H1 (cell line): ENCODE data around the gene CRNN. TPM values are rescaled to one million over a fixed set of nuclear protein-coding genes. Genes with fewer than 3 reads are reported as not detected.

Source experiments
- CTCF ChIA-PET: fragments of 300-600 bp; sonication (Branson Sonifier 250); formaldehyde crosslinking; loops from one replicate; lab custom pipeline; 2021; ENCODE audit not compliant: partially characterized antibody; lab: Charles Lee
- POLR2A ChIA-PET: fragments of 300-600 bp; sonication (Branson Sonifier 250); formaldehyde crosslinking; loops from one replicate; lab custom pipeline; 2021; ENCODE audit warnings: inconsistent platforms; ENCODE audit not compliant: partially characterized antibody; lab: Charles Lee
- DNase-seq, 2 experiments: peaks; one replicate each; pipeline versions ENCODE4 v3.0.0 to v3.0.0-alpha.2; 2010 to 2022; ENCODE audit warnings: low spot score in 2 of 2, low read depth in 1 of 2, mixed read lengths in 1 of 2
- FAIRE-seq: peaks from 2 replicates; lab custom pipeline; 2011; peaks lifted over from hg19 to GRCh38; lab: Jason Lieb, UNC
- H2AFZ ChIP-seq: 2 replicates; pipeline ENCODE4 v1.8.1; 2012; ENCODE audit warnings: low read length, inconsistent platforms
- H2AK5ac ChIP-seq: 2 replicates; pipeline ENCODE4 v1.6.1; 2013; ENCODE audit warnings: low read depth, low read length
- H2BK120ac ChIP-seq: replicated peaks from 2 replicates; pipeline ENCODE3; 2013; ENCODE audit warnings: low read depth, low read length, inconsistent platforms
- H2BK12ac ChIP-seq: 2 replicates; pipeline ENCODE4 v1.6.1; 2013; ENCODE audit warnings: low read depth, low read length
- H2BK15ac ChIP-seq: 2 replicates; pipeline ENCODE4 v1.6.1; 2013; ENCODE audit warnings: low read length
- H2BK20ac ChIP-seq: 2 replicates; pipeline ENCODE4 v1.6.1; 2013; ENCODE audit warnings: low read length
- H2BK5ac ChIP-seq: 2 replicates; pipeline ENCODE4 v1.6.1; 2013; ENCODE audit warnings: low read depth, low read length
- H3K14ac ChIP-seq: 2 replicates; pipeline ENCODE4 v1.6.1; 2013; ENCODE audit warnings: inconsistent platforms; ENCODE audit not compliant: insufficient read length
- H3K18ac ChIP-seq: 2 replicates; pipeline ENCODE4 v1.6.1; 2013; ENCODE audit warnings: low read length; ENCODE audit errors: extremely low read depth
- H3K23ac ChIP-seq: 2 replicates; pipeline ENCODE4 v1.6.1; 2013; ENCODE audit warnings: inconsistent platforms; ENCODE audit not compliant: insufficient read length
- H3K23me2 ChIP-seq: 2 replicates; pipeline ENCODE4 v1.6.1; 2013; ENCODE audit warnings: low read depth, low read length
- H3K27ac ChIP-seq: 2 replicates; pipeline ENCODE4 v1.6.1; 2011; ENCODE audit warnings: low read depth, low read length, inconsistent platforms
- H3K27me3 ChIP-seq, 4 experiments: replicated peaks in 1 of 4; 1 replicate in 1 of 4; 2 replicates in 3 of 4; pipeline versions ENCODE4 v1.6.1 to v1.8.1; 2011 to 2013; ENCODE audit warnings: low read length in 3 of 4, mild to moderate bottlenecking in 3 of 4, inconsistent platforms in 2 of 4, mixed read lengths in 2 of 4, moderate library complexity in 1 of 4; ENCODE audit not compliant: control insufficient read depth in 3 of 4, insufficient read depth in 3 of 4; ENCODE audit errors: extremely low read depth in 1 of 4
- H3K36me3 ChIP-seq, 4 experiments: 2 replicates each; pipeline versions ENCODE4 v1.6.1 to v1.8.1; 2011 to 2013; ENCODE audit warnings: mild to moderate bottlenecking in 4 of 4, low read length in 3 of 4, moderate library complexity in 2 of 4, control low read depth in 1 of 4, inconsistent platforms in 1 of 4; ENCODE audit not compliant: insufficient read depth in 4 of 4, control insufficient read depth in 2 of 4
- H3K4ac ChIP-seq: replicated peaks from 2 replicates; pipeline ENCODE3; 2013; ENCODE audit warnings: low read length, low read depth, mixed read lengths, inconsistent platforms; ENCODE audit not compliant: insufficient read length
- H3K4me1 ChIP-seq, 4 experiments: replicated peaks in 1 of 4; 1 replicate in 1 of 4; 2 replicates in 3 of 4; pipeline versions ENCODE4 v1.6.1 to v1.8.1; 2011 to 2013; ENCODE audit warnings: low read length in 3 of 4, inconsistent platforms in 2 of 4, mixed read lengths in 1 of 4; ENCODE audit not compliant: insufficient read depth in 4 of 4, control insufficient read depth in 3 of 4
- H3K4me2 ChIP-seq, 2 experiments: 2 replicates each; pipeline versions ENCODE4 v1.6.1 to v1.8.1; 2011 to 2013; ENCODE audit warnings: low read depth in 2 of 2, low read length in 2 of 2, control low read depth in 1 of 2, inconsistent platforms in 1 of 2, mild to moderate bottlenecking in 1 of 2; ENCODE audit not compliant: insufficient read depth in 1 of 2
- H3K4me3 ChIP-seq, 4 experiments: fragments of 200-600, 300-600 bp in 1 of 4; sonication (generic), shearing (Covaris generic), sonication (Bioruptor Twin) in 1 of 4; 2 replicates each; pipeline versions ENCODE4 v1.5.1 to v1.8.1; 2011 to 2016; ENCODE audit warnings: low read length in 4 of 4, low read depth in 3 of 4, control low read depth in 2 of 4, inconsistent platforms in 2 of 4, mild to moderate bottlenecking in 2 of 4, mixed read lengths in 1 of 4, moderate library complexity in 1 of 4; ENCODE audit not compliant: insufficient read depth in 2 of 4; ENCODE audit errors: extremely low read depth in 1 of 4
- H3K56ac ChIP-seq: replicated peaks from 2 replicates; pipeline ENCODE3; 2013; ENCODE audit warnings: low read depth, mild to moderate bottlenecking, mixed read lengths, low read length, inconsistent platforms; ENCODE audit not compliant: insufficient read length
- H3K79me1 ChIP-seq: 2 replicates; pipeline ENCODE4 v1.6.1; 2013; ENCODE audit warnings: low read depth, low read length, control low read depth
- H3K79me2 ChIP-seq, 2 experiments: 2 replicates each; pipeline versions ENCODE4 v1.6.1 to v1.8.1; 2012 to 2013; ENCODE audit warnings: low read length in 2 of 2, mild to moderate bottlenecking in 2 of 2, inconsistent platforms in 1 of 2; ENCODE audit not compliant: insufficient read depth in 2 of 2, control insufficient read depth in 1 of 2
- H3K9ac ChIP-seq, 4 experiments: replicated peaks in 1 of 4; 1 replicate in 1 of 4; 2 replicates in 3 of 4; pipeline versions ENCODE4 v1.6.1 to v1.8.1; 2011 to 2013; ENCODE audit warnings: low read depth in 3 of 4, low read length in 3 of 4, control low read depth in 2 of 4, mild to moderate bottlenecking in 2 of 4, moderate library complexity in 2 of 4, inconsistent platforms in 1 of 4; ENCODE audit errors: extremely low read depth in 1 of 4
- H3K9me3 ChIP-seq, 2 experiments: 2 replicates each; pipeline versions ENCODE4 v1.6.1 to v1.8.1; 2012 to 2013; ENCODE audit warnings: mild to moderate bottlenecking in 2 of 2, moderate library complexity in 2 of 2, control low read depth in 1 of 2, inconsistent platforms in 1 of 2, low read depth in 1 of 2, low read length in 1 of 2, mixed read lengths in 1 of 2; ENCODE audit not compliant: insufficient read depth in 2 of 2
- H4K20me1 ChIP-seq, 2 experiments: replicated peaks in 1 of 2; 2 replicates each; pipeline versions ENCODE3 to v1.8.1; 2011 to 2013; ENCODE audit warnings: inconsistent platforms in 2 of 2, low read length in 2 of 2, mild to moderate bottlenecking in 1 of 2; ENCODE audit not compliant: insufficient read depth in 2 of 2, control insufficient read depth in 1 of 2
- H4K5ac ChIP-seq: 2 replicates; pipeline ENCODE4 v1.6.1; 2013; ENCODE audit warnings: low read length, low read depth, mixed read lengths, inconsistent platforms; ENCODE audit not compliant: insufficient read length
- H4K8ac ChIP-seq: 2 replicates; pipeline ENCODE4 v1.8.0; 2013; ENCODE audit warnings: mild to moderate bottlenecking, moderate library complexity, low read length, inconsistent platforms; ENCODE audit not compliant: insufficient read depth; ENCODE audit errors: extremely low read depth
- H4K91ac ChIP-seq: replicated peaks from 2 replicates; pipeline ENCODE3; 2013; ENCODE audit warnings: low read length, mixed read lengths, inconsistent platforms; ENCODE audit not compliant: insufficient read length
- ASH2L ChIP-seq: fragments of 200-600, 300-600 bp; sonication (generic); IDR thresholded peaks from one replicate; pipeline ENCODE4 v1.7.1; 2017; ENCODE audit warnings: low read length
- ATF3 ChIP-seq: IDR thresholded peaks from 2 replicates; pipeline ENCODE4 v1.6.1; 2011; ENCODE audit warnings: low read depth, mild to moderate bottlenecking, low read length; ENCODE audit not compliant: insufficient read depth
- BRCA1 ChIP-seq: IDR thresholded peaks from 2 replicates; pipeline ENCODE4 v1.6.1; 2012; ENCODE audit warnings: low read depth, low read length, improper control_type of control experiment
- CBX5 ChIP-seq: fragments of 300-800, 300-1000 bp; sonication (generic); IDR thresholded peaks from 2 replicates; pipeline ENCODE4 v1.7.1; 2016; ENCODE audit warnings: antibody characterized with exemption, low read length, low read depth
- CHD1 ChIP-seq: IDR thresholded peaks from 2 replicates; pipeline ENCODE4 v1.6.1; 2012; ENCODE audit warnings: low read depth, low read length, improper control_type of control experiment
- KDM5A ChIP-seq: fragments of 200-600 bp; IDR thresholded peaks from 2 replicates; pipeline ENCODE4 v1.7.1; 2012; ENCODE audit warnings: mild to moderate bottlenecking, low read length, inconsistent platforms, mixed read lengths
- MAX ChIP-seq: IDR thresholded peaks from 2 replicates; pipeline ENCODE4 v1.6.1; 2012; ENCODE audit warnings: inconsistent platforms
- RNF2 ChIP-seq: fragments of 200-900, 300-1000 bp; sonication (generic); IDR thresholded peaks from 2 replicates; pipeline ENCODE4 v1.7.1; 2016; ENCODE audit warnings: borderline replicate concordance, low read depth, mild to moderate bottlenecking, antibody characterized with exemption, low read length; ENCODE audit not compliant: poor library complexity, severe bottlenecking; ENCODE audit errors: missing control alignments
- SAP30 ChIP-seq: fragments of 300-600 bp; sonication (generic); IDR thresholded peaks from 2 replicates; pipeline ENCODE4 v1.7.1; 2012; ENCODE audit warnings: low read length, moderate library complexity, mild to moderate bottlenecking, inconsistent platforms; ENCODE audit not compliant: insufficient read depth, insufficient replicate concordance
- YY1 ChIP-seq: IDR thresholded peaks from 2 replicates; pipeline ENCODE4 v1.6.1; 2011; ENCODE audit warnings: low read depth, mild to moderate bottlenecking, low read length
- WGBS, 2 experiments: shearing (Covaris generic) in 1 of 2; methylation state at CpG; one replicate each; pipeline versions ENCODE4 v1.1.6 to v1.1.7; 2013 to 2015; ENCODE audit warnings: low lambda C conversion rate in 2 of 2, mixed read lengths in 2 of 2, inconsistent platforms in 1 of 2, low coverage in 1 of 2, missing lambda C conversion rate in 1 of 2; ENCODE audit not compliant: insufficient replicate concordance in 2 of 2, insufficient coverage in 1 of 2, insufficient read length in 1 of 2; ENCODE audit errors: extremely low coverage in 1 of 2, missing lambda C conversion rate in 1 of 2; 5-methylcytosine and 5-hydroxymethylcytosine counted together
- polyA plus RNA-seq, 7 experiments: library from polyadenylated mRNA; depleted of rRNA in 3 of 7; stranded (reverse) in 5 of 7; unstranded in 2 of 7; fragments of >200 nt in 5 of 7; fragments of 200-250 nt in 2 of 7; gene quantifications; 1 replicate in 5 of 7; 2 replicates in 1 of 7; 4 replicates in 1 of 7; pipeline versions ENCODE4 v1.2.1 to v1.2.3, GENCODE V29; 2011 to 2013; ENCODE audit warnings: missing spikeins in 2 of 7, mixed read lengths in 2 of 7
- total RNA-seq: library from RNA; stranded (reverse); fragmentation: NEBNext Ultra II Directional; extraction: Animal tissue kit (Norgen Biotek cat#: 25700); gene quantifications from 2 replicates; pipeline ENCODE4 v1.2.1, GENCODE V29; 2021
- TF ChIP-seq, protein P1 (sequence below): IDR thresholded peaks from 2 replicates; pipeline ENCODE4 v1.6.1; 2012; ENCODE audit warnings: low read length, inconsistent platforms

The CRNN gene
- total and polyA plus RNA-seq, 2 of the 8 experiments (the other 6 are each of a cell fraction or from before 2014, with no cell fraction given), result not detected

DNA sequence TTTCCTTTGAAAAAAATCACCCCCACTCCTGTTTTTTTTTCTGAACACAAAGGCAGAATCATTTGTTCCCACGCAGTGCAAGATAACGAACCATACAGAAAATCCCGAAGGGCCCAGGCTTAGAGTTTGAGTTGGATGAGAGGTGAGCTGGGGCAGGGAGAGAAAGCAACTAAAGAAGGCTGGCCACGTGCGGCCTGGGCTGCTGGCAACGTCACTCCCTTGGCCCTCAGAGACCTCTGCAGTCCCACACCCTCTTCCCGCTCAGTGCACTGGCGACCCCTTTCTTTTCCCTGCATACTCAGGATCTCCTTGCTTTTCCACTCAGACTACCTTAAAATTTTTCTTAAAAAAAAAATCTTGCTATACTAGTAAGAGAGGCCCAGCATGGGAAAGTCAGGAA is 28.2 kb upstream of the CRNN start:
- Histone ChIP-seq H3K4me3 (no peak overlapping the region), H3K9me3 (peaks cover 82 to 93% of the 10 kb centered on the region in 2 experiments), H3K27me3 (no peaks in the 10 kb centered on the region), H3K4me2 (no peak overlapping the region), H4K91ac (no peak overlapping the region), H2BK20ac (no peak overlapping the region), H2BK15ac (no peak overlapping the region), H3K79me2 (no peaks in the 10 kb centered on the region), H4K20me1 (no peaks in the 10 kb centered on the region), H2BK5ac (no peak overlapping the region), H3K23me2 (no peaks in the 10 kb centered on the region; the same call in 1 of the 2 replicates), H3K9ac (no peak overlapping the region), H4K5ac (no peak overlapping the region), H3K56ac (no peak overlapping the region), H3K36me3 (no peaks in the 10 kb centered on the region; a peak in 1 of 8 replicates), H3K27ac (no peak overlapping the region), H3K79me1 (no peaks in the 10 kb centered on the region), H2BK12ac (no peak overlapping the region), H2BK120ac (no peak overlapping the region), H3K14ac (no peak overlapping the region), H3K4me1 (no peaks in the 10 kb centered on the region; a peak in 1 of 7 replicates), H2AK5ac (no peak overlapping the region), H3K23ac (no peak overlapping the region), H2AFZ (no peak overlapping the region), H3K18ac (no peak overlapping the region), H4K8ac (no peak overlapping the region), H3K4ac (no peak overlapping the region)
- no peak for DNase-seq
- WGBS, 2 experiments, result 81% methylated on average over 7 of the region's 8 CpGs; no CpG with 5 or more reads in 1 of the 2 experiments
- ChIA-PET POLR2A (no interaction called here), CTCF (interaction anchor here (0.7 to 2.1 kb wide), 3 partner anchors 16 to 390 kb away, joined by 3 to 8 read pairs (median 4); no protein-coding TSS in a partner anchor)
- FAIRE-seq, result no peak
- TF ChIP-seq RNF2 (no peak), ATF3 (no peak), BRCA1 (no peak), KDM5A (no peak), YY1 (no peak), MAX (no peak), CBX5 (no peak), ASH2L (no peak), SAP30 (no peak), CHD1 (no peak)
- TF ChIP-seq, protein P1, sequence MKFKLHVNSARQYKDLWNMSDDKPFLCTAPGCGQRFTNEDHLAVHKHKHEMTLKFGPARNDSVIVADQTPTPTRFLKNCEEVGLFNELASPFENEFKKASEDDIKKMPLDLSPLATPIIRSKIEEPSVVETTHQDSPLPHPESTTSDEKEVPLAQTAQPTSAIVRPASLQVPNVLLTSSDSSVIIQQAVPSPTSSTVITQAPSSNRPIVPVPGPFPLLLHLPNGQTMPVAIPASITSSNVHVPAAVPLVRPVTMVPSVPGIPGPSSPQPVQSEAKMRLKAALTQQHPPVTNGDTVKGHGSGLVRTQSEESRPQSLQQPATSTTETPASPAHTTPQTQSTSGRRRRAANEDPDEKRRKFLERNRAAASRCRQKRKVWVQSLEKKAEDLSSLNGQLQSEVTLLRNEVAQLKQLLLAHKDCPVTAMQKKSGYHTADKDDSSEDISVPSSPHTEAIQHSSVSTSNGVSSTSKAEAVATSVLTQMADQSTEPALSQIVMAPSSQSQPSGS, result no peak
